Fibroblast of upper back skin (primary cell): ENCODE results near the gene NET1.

ENCODE experiments used
- DNase-seq: peaks from one replicate; pipeline ENCODE4 v3.0.0-alpha.2; 2013

The NET1 gene

GRCh38 chr10:5504146-5505072 lies 92.1 kb downstream of the NET1 start:
- no peak for DNase-seq

GRCh38 chr10:5506246-5506645 lies 93.9 kb downstream of the NET1 start:
- DNase-seq, result no peak

GRCh38 chr10:5506751-5507648 lies 94.6 kb downstream of the NET1 start:
- DNase-seq, result no peak

- DNase-seq, result no peak
Observed at GRCh38 chr10:5507649-5508131, 95.3 kb downstream of the NET1 start.

DNA sequence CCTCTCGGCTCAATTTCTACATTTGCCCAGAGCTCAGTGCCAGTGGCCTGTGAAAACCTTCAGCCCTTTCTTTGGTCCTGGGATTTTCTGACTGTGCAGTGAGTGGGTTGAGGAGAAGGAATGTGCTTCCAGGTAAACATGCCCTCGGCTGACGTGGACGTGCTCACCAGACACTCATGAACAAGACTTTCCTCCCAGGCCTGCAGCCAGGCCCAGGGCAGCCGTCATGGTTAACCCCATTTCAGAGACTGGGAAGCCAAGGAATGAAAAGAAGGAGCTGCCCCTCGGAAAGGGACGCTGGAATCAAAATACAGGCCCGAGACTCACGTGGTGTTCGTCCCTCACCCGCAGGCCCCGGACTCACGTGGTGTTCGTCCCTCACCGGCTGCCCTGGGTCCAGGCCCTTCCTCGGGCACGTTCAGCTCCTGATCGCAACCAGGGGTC lies 95.8 kb downstream of the NET1 start:
- DNase-seq, result no peak
